GM12873 (cell line): ENCODE measurements around the gene DNASE2B.

Experiments
- TF ChIP-seq, protein P1 (sequence below): IDR thresholded peaks from 2 replicates; pipeline ENCODE4 v1.5.1; 2012; ENCODE audit warnings: low read depth, mild to moderate bottlenecking, moderate library complexity, low read length, control low read depth; ENCODE audit not compliant: insufficient read depth; ENCODE audit errors: missing control alignments

The DNASE2B gene

DNA sequence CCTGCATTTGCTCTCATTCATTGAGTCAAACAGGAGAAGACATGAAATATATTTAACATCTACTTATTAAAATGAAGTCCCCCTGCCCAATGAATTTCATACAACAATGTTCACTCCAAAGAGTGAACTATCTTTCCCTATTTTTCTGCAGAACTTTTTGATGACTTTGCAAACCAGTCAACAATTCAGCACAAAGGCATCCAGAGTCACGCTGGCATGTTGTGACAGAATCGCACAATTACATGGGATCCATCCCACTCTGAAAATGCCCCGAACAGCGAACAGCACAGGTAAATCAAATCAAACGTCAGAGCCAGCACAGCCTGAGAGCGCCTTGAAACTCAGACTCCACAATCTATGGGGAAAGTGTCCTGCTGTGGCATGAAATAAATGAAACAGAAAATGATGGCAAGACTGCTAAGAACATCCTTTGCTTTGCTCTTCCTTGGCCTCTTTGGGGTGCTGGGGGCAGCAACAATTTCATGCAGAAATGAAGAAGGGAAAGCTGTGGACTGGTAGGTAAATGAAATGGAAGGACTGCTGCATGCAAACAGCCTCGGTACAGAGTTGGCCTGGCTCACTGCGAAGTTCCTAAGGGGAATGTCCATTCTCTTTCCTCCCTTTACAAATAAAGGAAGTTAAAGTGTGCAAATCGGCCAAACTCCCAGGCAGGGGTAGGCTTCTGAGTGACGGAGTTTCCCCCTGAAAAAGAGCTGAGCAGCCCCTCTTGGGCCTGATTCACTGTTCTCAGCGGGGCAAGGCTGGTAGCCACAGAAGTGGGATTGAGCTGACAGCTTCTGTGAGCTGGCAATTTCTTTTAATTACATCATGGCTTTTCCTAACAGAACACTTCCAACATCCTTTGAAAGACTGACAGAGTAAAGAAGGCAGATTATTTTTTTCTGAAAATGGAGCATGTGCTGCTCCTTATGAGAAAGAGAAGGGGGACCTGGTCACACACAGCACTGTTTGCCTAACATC is at the start of gene DNASE2B:
Gene DNASE2B, plus strand, starts transcription at position 310 of the 981 bp plus-strand sequence. Its CDS starts 81 bp downstream, at position 391.
- TF ChIP-seq, protein P1, sequence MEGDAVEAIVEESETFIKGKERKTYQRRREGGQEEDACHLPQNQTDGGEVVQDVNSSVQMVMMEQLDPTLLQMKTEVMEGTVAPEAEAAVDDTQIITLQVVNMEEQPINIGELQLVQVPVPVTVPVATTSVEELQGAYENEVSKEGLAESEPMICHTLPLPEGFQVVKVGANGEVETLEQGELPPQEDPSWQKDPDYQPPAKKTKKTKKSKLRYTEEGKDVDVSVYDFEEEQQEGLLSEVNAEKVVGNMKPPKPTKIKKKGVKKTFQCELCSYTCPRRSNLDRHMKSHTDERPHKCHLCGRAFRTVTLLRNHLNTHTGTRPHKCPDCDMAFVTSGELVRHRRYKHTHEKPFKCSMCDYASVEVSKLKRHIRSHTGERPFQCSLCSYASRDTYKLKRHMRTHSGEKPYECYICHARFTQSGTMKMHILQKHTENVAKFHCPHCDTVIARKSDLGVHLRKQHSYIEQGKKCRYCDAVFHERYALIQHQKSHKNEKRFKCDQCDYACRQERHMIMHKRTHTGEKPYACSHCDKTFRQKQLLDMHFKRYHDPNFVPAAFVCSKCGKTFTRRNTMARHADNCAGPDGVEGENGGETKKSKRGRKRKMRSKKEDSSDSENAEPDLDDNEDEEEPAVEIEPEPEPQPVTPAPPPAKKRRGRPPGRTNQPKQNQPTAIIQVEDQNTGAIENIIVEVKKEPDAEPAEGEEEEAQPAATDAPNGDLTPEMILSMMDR: no peak

- TF ChIP-seq, protein P1: no peak
These were observed 49.5 kb upstream of the DNASE2B start for GRCh38 chr1:84348759-84349158.

GRCh38 chr1:84350104-84350503 is 48.2 kb upstream of the DNASE2B start:
- TF ChIP-seq, protein P1: no peak

DNA sequence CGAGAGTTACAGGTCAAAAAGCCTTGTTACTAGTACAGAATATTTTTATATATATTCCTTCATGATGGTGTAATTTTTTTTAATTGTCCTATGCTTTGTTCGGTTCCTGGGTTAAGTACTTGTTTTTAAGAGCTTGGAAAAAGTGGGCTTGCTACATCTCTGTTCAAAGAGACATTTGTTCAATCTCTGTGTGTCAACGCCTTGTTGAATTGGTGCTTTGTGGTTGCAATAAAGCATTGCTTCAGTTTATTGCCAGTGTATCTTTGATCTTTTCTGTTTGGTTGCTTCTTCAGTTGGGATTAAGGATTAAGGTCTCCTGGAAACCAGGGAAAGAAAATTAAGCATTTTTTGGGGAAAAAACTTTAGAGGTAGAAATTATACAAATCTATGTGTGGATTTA is 47.7 kb upstream of the DNASE2B start:
- TF ChIP-seq, protein P1: no peak

DNA sequence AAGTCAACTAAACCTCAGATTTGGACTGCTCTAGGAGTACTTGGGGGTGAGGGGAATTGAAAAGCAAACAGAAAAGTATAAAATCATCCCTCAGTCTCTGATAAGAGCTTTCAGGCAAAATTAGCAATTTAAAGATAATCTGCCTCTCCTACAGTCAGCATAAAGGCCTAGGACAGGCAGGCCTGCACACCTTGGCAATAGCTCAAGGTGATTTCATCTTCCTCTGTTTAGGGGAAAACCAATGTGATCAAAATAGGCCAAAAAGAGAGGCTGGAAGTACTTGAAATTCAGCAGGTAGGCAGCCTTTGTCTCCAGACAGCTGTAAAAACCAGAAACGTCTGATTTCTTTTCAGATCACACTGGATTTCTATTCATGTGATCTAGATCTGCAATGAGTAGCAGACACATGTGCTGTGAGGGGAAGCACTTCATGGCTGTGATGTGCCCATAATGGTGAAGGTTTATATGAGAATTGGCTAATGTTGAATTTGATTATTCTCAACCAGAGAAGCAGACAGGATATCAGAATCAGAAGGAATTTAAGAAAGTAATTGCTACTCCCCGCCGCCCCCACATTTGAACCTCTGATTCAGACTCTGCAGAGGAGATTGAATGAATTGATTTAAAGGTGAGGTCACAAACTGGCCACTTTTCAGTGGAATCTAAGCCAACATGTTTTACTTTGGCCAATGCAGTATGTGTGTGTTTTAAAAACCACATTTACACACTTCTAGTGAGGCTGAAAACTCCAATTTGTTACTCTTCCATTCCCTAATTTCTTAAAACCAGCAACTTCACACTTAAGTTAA is 45.8 kb upstream of the DNASE2B start:
- TF ChIP-seq, protein P1: no peak

DNA sequence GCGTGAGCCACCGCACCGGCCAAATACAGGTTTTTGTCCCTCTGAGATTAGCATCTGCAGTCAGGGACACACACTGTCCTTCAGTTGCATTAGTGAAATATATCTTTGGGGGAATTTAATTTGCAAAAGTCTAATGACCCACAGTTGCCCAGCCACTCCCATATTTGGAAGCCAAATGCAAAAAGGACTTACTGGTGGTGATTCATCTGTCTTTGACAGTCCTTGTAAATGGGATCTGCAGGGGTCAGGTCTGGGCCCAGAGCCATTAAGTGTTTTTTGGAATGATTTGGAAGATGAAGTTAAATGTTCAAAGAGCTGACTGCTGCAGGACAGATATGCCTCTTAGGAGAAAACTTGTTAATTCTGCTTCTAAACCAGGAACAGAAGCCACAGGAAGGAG is 44.6 kb upstream of the DNASE2B start:
- TF ChIP-seq, protein P1: no peak

DNA sequence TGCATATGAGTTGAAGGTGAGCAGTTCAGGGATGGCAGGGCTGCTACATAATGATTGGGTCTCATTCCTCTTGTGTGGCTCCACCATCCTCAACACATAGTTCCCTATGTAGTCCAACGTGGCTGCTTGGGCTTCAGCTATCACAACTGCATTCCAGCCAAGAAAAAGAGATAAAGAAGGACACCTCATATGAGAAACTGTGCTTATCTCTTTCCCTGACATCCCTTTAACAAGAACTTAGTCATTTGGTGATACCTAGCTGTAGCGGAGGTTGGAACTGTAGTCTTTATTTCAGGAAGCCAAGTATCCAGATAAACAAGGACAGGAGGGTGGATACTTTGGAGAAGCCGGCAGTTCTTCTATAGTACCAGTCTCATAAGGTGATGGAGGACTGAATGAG is 42.7 kb upstream of the DNASE2B start:
- TF ChIP-seq, protein P1: no peak
